Measurements from ENCODE around the gene TCOF1.

TCOF1 gene

DNA sequence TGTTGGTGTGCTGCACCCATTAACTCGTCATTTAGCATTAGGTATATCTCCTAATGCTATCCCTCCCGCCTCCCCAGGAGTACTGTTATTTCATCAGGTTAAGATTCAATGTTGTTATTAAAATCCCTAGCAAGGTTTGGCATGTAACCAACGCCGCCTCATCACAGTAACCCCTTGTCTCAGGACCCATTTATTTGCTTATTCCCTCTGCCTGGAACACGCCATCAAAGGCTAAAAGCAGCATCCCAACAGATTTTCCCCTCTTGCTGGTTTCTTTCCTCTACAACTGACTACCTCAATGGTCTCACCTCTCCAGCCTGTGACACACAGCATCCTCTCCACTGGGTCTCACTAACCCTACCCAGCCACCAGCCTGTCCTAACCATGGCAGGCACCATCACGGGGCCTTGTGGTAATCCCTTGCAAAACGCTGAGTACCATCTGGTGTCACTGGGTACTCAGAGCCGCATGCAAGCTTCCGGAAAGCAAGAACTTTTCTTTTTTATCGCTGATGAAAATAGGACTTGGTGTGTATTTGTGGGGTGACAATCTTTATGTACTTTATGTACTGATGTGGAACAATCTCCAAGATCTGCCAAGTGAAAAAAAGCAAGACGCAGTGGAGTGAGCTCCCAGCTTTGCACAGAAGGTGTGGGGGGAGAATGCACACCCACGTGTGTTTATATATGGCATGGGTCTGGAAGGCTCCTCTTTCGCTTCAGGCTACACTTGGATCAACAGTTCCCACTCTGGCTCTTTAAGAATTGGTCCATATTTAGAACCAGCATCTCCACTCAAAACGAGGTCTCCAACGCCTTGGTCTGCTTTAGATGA, 86.0 kb downstream of the TCOF1 start:
- H3K4me3 ChIP-seq (ENCODE audit: low read length) = no peak overlapping the region
- H3K9me3 ChIP-seq (ENCODE audit: control insufficient read depth, insufficient read depth, low read length) = no peaks in the 10 kb centered on the region
- no peaks in the 10 kb centered on the region for H3K27me3 ChIP-seq (ENCODE audit: control insufficient read depth, insufficient read depth, low read length)
- peaks cover 44% of the 10 kb centered on the region for H3K36me3 ChIP-seq (ENCODE audit: control insufficient read depth, insufficient read depth, low read length)
- peaks cover 6% of the 10 kb centered on the region for H3K4me1 ChIP-seq (ENCODE audit: control insufficient read depth, insufficient read depth, low read length)
- no peak for DNase-seq (ENCODE audit: low read depth, low spot score)
- no peak overlapping the region for H3K27ac ChIP-seq (ENCODE audit: low read length)
- WGBS (ENCODE audit: insufficient coverage, insufficient read length) = no CpG with 5 or more reads among the region's 15 CpGs

DNA sequence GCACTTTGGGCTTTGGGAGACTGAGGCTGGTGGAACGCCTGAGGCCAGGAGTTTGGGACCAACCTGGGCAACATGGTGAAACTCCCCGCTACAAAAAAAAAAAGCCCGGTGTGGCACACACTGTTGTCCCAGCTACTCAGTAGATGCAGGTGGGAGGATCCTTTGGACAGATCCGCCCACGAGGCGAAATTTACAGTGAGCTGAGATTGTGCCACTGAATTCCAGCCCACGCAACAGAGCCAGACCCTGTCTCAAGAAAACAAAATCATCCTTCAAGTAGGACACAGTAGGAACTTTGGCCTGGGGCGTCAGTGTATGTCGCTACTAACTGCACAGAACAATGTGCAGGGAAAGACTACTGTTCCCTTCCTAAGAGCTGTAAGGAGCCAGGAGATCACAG, 87.3 kb downstream of the TCOF1 start:
- peaks cover 6% of the 10 kb centered on the region for H3K4me1 ChIP-seq (ENCODE audit: control insufficient read depth, insufficient read depth, low read length)
- H3K36me3 ChIP-seq (ENCODE audit: control insufficient read depth, insufficient read depth, low read length) = peaks cover 47% of the 10 kb centered on the region
- H3K9me3 ChIP-seq (ENCODE audit: control insufficient read depth, insufficient read depth, low read length) = no peaks in the 10 kb centered on the region
- no CpG with 5 or more reads among the region's 9 CpGs for WGBS (ENCODE audit: insufficient coverage, insufficient read length)
- no peaks in the 10 kb centered on the region for H3K27me3 ChIP-seq (ENCODE audit: control insufficient read depth, insufficient read depth, low read length)
- DNase-seq (ENCODE audit: low read depth, low spot score) = no peak
- H3K4me3 ChIP-seq (ENCODE audit: low read length) = no peak overlapping the region
- no peak overlapping the region for H3K27ac ChIP-seq (ENCODE audit: low read length)

DNA sequence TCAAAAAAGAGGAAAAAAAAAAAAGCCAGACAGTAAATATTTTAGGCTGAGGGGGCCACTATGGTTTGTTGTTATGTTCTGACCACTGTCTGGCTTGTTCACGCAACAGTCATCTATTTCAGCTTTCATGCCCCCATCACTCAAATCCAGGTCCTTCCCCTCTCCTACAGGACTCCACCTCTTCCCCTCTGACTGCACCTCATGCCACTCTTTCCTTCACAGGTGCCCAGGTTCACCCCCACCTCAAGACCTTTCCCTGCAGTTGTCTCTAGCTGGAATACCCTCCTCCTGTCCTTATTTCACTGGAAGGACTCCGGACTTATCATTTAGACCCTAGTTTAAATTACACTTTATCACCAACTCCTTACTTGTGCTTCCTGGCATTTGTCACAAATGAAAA, 88.6 kb downstream of the TCOF1 start:
- Histone ChIP-seq H3K27me3 (ENCODE audit: control insufficient read depth, insufficient read depth, low read length) (no peaks in the 10 kb centered on the region), H3K4me1 (ENCODE audit: control insufficient read depth, insufficient read depth, low read length) (peaks cover 4% of the 10 kb centered on the region), H3K4me3 (ENCODE audit: low read length) (no peak overlapping the region), H3K9me3 (ENCODE audit: control insufficient read depth, insufficient read depth, low read length) (no peaks in the 10 kb centered on the region), H3K36me3 (ENCODE audit: control insufficient read depth, insufficient read depth, low read length) (peaks cover 47% of the 10 kb centered on the region), H3K27ac (ENCODE audit: low read length) (no peak overlapping the region)
- WGBS (ENCODE audit: insufficient coverage, insufficient read length) = no CpG with 5 or more reads among the region's 2 CpGs
- no peak for DNase-seq (ENCODE audit: low read depth, low spot score)

DNA sequence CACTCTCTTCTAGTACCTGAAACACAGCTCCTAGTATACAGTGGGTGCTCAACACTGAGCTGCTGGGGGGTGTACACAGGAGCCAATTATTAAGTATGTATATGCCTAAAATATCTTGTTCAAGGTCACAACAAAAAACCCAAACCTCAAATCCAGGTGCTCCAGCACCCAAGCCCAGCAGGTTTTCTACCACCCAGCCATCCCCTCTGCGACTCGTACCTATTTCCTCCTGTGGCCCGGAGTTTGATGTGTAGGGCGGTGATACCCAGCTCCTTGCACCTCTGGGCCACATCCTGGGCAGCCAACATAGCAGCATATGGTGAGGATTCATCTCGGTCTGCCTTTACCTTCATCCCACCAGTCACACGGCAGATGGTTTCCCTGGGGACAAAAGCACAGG, 89.1 kb downstream of the TCOF1 start:
- no peak overlapping the region for H3K27ac ChIP-seq (ENCODE audit: low read length)
- H3K4me3 ChIP-seq (ENCODE audit: low read length) = no peak overlapping the region
- peaks cover 3% of the 10 kb centered on the region; the same call in 1 of the 2 replicates for H3K4me1 ChIP-seq (ENCODE audit: control insufficient read depth, insufficient read depth, low read length)
- WGBS (ENCODE audit: insufficient coverage, insufficient read length) = no CpG with 5 or more reads among the region's 6 CpGs
- H3K27me3 ChIP-seq (ENCODE audit: control insufficient read depth, insufficient read depth, low read length) = no peaks in the 10 kb centered on the region
- H3K36me3 ChIP-seq (ENCODE audit: control insufficient read depth, insufficient read depth, low read length) = peaks cover 47% of the 10 kb centered on the region
- no peak for DNase-seq (ENCODE audit: low read depth, low spot score)
- no peaks in the 10 kb centered on the region for H3K9me3 ChIP-seq (ENCODE audit: control insufficient read depth, insufficient read depth, low read length)

DNA sequence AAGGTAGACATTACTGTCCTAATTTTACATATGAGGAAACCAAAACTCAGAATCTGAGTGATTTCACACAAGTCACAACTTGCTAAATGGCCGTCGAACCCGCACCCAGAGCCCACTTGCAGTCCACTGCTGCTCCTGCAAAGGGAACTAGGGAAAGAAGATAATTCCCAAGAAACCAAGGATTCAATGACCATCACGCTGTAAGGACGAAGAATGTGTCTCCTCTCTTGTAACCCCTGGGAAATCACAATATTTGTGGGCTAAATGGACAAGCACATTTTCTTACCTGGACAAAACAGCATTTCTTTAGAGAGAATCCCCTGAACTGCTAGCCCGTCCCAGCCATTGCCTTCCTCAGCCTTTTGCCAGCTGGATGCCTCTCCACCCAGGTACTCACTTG, 89.7 kb downstream of the TCOF1 start:
- no peaks in the 10 kb centered on the region for H3K9me3 ChIP-seq (ENCODE audit: control insufficient read depth, insufficient read depth, low read length)
- no peaks in the 10 kb centered on the region for H3K27me3 ChIP-seq (ENCODE audit: control insufficient read depth, insufficient read depth, low read length)
- H3K27ac ChIP-seq (ENCODE audit: low read length) = no peak overlapping the region
- DNase-seq (ENCODE audit: low read depth, low spot score) = no peak
- no peak overlapping the region for H3K4me3 ChIP-seq (ENCODE audit: low read length)
- H3K4me1 ChIP-seq (ENCODE audit: control insufficient read depth, insufficient read depth, low read length) = peaks cover 2% of the 10 kb centered on the region; the same call in 1 of the 2 replicates
- peaks cover 47% of the 10 kb centered on the region for H3K36me3 ChIP-seq (ENCODE audit: control insufficient read depth, insufficient read depth, low read length)
- WGBS (ENCODE audit: insufficient coverage, insufficient read length) = no CpG with 5 or more reads among the region's 6 CpGs

DNA sequence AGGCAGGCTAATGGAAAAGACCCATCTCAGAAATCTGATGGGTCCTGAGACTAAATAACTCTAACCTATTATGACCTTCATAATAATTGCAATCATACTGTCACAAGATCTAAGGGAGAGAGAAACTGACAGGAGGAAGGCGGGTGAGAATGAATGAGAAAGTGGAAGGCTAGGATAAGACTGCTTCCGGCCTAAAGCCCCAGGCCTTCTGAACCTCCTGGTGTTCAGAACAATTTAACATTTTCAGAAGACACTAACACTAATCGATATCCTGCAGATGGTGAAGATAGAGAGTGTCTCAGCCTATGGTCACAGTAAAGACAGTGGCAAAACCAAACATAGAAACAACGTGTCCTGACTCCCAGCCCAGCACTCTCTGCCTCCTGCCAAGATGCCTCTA, 90.8 kb downstream of the TCOF1 start:
- Histone ChIP-seq H3K4me1 (ENCODE audit: control insufficient read depth, insufficient read depth, low read length) (peaks cover 2% of the 10 kb centered on the region; the same call in 1 of the 2 replicates), H3K4me3 (ENCODE audit: low read length) (peak overlapping the region; percentile 98; the same call in 1 of the 2 replicates), H3K9me3 (ENCODE audit: control insufficient read depth, insufficient read depth, low read length) (no peaks in the 10 kb centered on the region), H3K27me3 (ENCODE audit: control insufficient read depth, insufficient read depth, low read length) (no peaks in the 10 kb centered on the region), H3K27ac (ENCODE audit: low read length) (no peak overlapping the region), H3K36me3 (ENCODE audit: control insufficient read depth, insufficient read depth, low read length) (peaks cover 46% of the 10 kb centered on the region)
- DNase-seq (ENCODE audit: low read depth, low spot score) = no peak
- no CpG with 5 or more reads among the region's 4 CpGs for WGBS (ENCODE audit: insufficient coverage, insufficient read length)

DNA sequence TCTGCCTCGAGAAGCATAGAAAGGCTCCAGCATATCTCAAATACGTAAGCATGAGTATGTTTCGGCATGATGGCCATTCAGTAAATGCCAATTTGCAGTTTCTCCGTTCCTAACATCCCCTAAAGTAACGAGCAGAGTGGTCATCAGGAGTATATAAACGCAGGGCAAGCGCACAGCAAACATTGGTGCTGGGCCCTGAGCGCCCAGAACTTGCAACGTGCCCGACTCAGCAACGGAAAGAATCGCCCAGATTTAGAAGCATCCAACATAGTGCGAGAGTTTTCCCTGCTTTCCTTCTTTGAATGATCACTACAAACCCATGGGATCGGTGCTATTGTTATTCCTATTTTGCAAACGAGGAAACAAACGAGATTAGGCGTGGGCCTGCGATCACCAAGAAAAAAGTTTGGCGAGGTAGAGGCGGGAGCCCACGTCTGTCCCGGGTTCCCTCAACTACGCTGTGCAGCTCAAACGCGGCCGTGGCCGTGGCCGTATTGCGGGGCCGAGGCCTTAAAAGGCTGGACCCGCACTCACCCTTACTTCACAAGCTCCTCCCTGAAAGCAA, 91.5 kb downstream of the TCOF1 start:
- no CpG with 5 or more reads among the region's 31 CpGs for WGBS (ENCODE audit: insufficient coverage, insufficient read length)
- peaks cover 2% of the 10 kb centered on the region; the same call in 1 of the 2 replicates for H3K4me1 ChIP-seq (ENCODE audit: control insufficient read depth, insufficient read depth, low read length)
- peaks cover 39% of the 10 kb centered on the region for H3K36me3 ChIP-seq (ENCODE audit: control insufficient read depth, insufficient read depth, low read length)
- no peaks in the 10 kb centered on the region for H3K27me3 ChIP-seq (ENCODE audit: control insufficient read depth, insufficient read depth, low read length)
- H3K4me3 ChIP-seq (ENCODE audit: low read length) = peak overlapping the region; percentile 98
- H3K9me3 ChIP-seq (ENCODE audit: control insufficient read depth, insufficient read depth, low read length) = no peaks in the 10 kb centered on the region
- peak overlapping the region; percentile 26 for H3K27ac ChIP-seq (ENCODE audit: low read length)
- DNase-seq (ENCODE audit: low read depth, low spot score) = no peak
